HS-5 (cell line): ENCODE data around the gene C5.
"Not testable (repeated sequence)": the region's sequence is repeated elsewhere in the genome, so short reads cannot be mapped to it uniquely, and the experiment has no call there.

Experiments
- DNase-seq: peaks from one replicate; pipeline ENCODE4 v3.0.0-alpha.2; 2012; ENCODE audit warnings: low read depth

Gene C5

DNA sequence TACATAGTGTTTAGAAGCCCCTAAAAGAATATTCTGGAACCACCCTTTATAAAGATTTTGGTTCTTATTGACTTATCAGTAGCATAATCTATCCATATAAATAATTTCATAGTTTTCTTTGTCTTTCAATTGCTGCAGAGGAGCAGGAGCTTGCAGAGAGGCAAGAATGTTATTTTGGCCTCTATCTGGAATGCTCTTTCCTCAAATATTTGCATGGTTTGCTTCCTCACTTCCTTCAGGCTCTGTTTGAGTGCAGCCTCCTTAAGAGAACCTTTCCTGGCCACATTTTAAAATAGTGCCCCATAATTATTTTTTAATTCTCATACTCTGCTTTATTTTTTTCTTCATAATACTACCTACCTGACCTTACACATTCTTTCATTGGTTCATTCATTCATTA is 1.5 kb downstream of the C5 start:
- DNase-seq, result no peak

DNA sequence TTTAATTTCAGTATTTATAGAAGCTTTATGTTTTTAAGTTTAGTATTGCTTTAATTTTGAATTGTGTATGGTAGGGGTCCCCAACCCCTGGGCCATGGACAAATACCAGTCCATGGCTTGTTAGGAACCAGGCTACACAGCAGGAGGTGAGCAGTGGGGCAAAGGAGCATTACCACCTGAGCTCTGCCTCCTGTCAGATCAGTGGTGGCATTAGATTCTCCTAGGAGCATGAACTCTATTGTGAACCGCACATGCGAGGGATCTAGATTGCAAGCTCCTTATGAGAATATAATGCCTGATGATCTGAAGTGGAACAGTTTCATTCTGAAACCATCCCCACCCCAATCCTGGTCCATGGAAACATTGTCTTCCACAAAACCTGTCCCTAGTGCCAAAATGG is 1.9 kb downstream of the C5 start:
- no peak for DNase-seq

DNA sequence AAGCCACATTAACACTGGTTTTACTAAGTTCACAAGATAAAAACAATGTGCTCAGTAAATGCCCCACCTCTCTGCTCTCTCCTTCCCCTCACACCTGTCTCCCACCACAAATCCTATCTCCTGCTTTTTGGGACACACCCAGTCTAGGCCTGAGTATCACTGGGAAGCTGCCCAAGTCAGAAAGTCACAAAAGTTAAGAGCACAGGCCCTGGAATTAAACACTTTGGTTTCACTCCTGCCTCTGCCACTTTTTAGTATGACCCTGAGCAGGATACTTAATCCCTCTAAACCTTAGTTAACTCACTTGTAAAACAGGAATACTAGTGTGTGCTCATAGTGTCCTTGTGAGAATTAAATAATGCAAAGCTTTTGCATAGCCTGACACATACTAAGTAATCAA is 11.3 kb downstream of the C5 start:
- no peak for DNase-seq

DNA sequence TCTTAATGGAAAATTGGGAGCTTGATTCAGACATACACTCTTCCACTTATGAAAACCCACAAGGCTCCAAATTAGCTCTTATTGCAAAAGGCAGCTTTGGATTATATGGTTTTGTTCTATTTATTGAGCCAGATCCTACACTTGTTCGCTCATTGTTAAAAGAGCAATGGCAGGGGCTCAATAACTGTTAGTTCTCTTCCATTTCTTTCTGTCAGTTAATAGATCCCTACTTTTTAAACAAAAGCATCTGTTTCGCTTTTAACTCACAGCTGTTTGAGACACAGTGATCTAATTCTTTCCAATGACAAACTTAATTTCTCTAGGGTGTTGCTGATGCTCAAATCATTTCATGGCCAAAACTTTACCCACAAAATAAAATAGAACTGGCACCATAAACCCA is 11.7 kb downstream of the C5 start:
- DNase-seq, result no peak

DNA sequence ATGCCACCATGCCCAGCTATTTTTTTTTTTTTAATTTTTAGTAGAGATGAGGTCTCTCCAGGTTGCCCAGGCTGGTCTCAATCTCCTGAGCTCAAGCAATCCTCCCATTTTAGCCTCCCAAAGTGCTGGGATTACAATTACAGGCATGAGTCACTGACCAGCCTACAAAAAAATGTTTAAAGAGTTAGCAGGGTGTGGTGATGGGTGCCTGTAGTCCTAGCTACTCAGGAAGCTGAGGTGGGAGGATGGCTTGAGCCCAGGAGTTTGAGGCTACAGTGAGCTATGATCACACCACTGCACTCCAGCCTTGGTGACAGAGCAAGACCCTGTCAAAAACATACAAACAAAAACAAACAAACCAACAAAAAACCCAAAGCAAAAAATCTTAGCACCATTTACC is 14.4 kb downstream of the C5 start:
- DNase-seq, result not testable (repeated sequence)

DNA sequence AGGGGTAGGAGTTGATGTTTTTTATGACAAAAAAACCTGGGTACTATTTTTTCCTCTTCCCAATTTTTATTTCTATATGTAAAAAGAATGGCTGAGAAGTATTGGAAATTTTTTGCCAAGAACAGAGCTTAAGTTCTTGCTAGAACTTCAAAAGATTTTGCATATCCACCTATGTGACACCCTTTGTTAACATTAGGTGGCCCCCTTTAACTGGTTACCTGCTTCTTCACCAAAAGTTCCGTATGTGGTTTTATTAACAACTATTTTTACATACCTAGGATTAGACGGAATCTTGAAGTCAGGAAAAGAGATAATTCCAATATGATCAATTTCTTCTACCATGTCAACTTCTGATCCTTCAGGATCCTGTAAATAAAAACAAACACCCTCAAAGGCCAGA is 15.5 kb downstream of the C5 start:
- DNase-seq, result no peak

DNA sequence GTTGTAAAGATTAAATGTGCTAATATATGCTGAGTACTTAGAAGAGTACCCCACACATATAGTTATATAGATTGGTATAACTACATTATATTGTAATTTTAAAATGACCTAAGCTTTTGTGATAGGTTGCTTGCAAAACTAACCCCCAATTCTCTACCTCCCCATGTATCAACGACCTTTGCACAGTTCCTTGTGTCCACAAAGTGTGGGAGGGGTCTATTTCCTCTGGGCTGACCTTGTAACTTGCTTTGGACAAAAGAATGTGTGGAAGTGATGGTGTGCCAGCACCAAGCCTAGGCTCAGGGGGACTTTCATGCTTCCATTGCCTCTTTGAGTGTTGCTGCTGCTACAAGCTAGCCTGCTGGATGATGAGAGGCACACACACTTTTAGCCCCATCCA is 20.6 kb downstream of the C5 start:
- DNase-seq, result no peak

DNA sequence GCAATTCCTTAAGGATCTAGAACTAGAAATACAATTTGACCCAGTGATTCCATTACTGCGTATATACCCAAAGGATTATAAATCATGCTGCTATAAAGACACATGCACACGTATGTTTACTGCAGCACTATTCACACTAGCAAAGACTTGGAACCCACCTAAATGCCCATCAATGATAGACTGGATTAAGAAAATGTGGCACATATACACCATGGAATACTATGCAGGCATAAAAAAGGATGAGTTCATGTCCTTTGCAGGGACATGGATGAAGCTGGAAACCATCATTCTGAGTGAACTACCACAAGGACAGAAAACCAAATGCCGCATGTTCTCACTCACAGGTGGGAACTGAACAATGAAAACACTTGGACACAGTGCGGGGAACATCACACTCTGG is 21.8 kb downstream of the C5 start:
- not testable (repeated sequence) for DNase-seq

DNA sequence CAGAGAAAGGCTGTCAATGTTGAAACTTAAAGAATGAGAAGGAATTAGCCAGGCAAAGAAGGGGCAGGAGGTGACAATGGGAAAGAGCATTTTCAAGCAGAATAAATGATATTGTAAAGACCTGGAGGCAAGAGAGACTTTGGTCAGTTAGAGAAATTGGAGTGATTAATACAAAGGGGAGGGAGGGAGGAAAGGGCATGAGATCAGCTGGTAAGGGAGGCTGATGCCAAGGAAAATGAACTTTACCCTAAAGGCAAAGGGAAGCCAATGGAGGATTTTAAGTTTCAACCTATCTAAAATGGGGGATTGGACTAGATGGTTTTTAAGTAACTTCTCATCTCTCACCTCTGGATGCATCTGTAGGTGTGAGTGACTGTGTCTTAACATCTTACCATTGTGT is 23.3 kb downstream of the C5 start:
- no peak for DNase-seq

DNA sequence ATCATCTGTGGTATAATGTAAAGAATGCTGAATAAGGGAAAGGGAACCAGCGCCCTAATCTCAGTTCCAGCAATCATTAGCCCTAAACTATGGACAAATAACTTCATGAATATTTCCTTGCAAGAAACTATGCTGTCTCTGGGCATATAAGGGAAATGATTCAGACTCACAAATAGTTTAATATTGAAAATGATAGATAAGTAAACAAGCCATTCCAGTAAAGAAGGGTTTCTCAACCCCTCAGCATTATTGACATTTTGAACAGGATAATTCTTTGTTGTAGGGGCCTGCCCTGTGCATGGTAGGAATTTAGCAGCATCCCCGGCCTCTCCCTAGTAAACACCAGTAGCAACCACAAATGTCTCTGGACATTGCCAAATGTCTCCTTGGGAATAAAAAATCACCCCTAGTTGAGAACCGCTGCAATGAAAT is 23.8 kb downstream of the C5 start:
- DNase-seq, result no peak

DNA sequence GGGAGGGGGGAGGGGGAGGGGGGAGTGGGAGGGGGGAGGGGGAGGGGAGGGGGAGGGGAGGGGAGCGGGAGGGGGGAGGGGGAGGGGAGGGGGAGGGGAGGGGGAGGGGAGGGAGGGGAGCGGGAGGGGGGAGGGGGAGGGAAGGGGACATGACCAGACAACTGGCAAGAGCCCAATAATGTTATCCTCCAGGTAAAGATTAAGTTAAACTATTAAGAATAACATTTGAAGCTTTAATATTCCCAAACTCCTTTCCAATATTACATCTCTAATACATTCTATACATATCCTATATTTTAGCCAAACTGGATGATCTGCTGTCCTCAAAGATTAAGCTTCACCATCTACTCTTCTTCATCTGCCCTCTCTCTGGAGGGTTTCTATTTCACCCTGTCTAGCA is 25.8 kb downstream of the C5 start:
- no peak for DNase-seq

DNA sequence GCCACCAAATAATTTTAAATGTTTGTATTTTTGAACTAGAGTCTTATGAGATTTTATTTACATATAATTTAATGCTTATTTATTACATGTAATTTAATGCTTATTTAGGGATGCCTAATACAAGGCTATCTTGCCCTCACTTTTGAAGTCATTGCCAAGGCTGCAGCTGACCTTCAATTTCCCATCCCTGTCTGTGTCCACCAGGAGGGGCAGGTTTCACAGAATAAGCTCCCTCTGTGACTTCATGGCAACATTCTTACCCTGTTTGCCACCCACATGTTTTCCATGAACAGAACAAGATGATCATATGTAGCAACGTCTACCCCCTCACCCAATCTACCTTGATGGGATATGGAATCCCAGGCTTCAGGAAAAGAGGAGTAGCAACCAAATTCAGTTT is 27.0 kb downstream of the C5 start:
- DNase-seq, result no peak

DNA sequence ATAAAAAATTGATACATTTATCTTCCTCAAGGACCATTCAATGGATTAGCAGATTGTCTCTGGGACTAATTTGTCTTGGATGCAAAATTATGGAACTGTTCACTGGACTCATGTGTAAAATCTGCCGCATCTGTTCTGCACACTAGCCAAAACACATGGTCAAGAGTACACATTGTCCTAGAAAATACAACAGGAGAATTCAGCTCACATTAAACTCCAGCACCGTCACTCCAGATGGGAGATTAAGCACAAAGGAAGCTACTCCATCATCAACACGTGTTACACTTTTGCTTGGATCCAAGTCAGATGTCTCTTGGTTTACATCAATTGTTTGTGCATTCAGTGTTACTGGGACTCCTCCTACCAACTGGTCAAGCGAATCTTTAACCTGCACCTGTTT is 28.8 kb downstream of the C5 start:
- DNase-seq, result no peak

DNA sequence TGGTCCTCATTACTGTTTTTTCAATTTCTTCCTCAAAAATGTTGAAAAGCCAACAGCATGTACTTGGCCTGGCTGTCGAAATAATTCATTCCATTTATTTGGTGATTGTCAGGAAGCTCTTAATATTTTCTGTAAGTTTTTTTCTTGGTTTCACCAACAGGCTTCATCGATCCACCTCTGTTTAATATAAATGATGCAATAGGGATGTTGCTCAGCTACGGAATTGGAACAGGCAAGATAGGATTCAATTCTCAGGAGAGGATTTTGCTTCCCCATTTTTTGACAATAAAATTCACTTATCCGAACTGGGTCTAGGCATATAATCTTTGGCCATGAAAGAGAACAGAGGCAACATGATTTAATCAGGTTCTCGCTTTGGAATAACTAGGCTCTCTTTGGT is 30.8 kb downstream of the C5 start:
- no peak for DNase-seq

DNA sequence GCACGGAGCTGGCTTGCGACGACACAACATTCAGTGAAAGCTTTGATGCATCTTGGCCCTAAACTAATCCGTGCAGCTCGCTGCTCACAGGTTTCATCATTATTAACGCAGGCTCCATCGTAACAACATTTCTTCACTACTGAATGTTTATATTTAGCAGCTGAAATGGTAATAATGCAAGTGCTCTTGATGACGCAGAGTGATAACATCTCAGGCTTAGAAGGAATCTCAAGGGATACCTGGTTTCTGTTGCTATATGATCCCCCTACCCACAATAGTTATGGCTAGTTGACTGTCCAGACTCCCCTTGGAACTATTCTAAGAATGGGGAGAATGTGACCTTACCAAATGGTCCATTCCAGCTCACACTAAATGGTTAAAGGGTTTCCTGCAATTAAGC is 36.2 kb downstream of the C5 start:
- DNase-seq, result no peak

DNA sequence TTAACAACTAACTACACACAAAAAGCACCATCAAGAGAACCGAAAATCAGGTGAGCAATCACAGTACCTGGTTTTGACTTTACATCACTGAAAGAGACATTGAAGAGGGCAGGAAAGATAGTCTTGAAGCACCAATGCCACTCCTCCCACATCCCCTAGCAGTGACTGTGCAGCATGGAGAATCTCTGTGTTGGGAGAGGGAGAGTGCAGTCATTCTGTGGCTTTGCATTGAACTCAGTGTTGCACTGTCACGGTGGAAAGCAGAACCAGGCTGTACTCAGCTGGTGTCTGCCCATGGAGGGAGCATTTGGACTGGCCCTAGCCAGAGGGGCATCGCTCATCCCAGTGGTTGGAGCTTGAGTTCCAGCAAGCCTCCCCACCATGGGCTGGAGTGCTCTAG is 40.4 kb downstream of the C5 start:
- DNase-seq, result no peak

DNA sequence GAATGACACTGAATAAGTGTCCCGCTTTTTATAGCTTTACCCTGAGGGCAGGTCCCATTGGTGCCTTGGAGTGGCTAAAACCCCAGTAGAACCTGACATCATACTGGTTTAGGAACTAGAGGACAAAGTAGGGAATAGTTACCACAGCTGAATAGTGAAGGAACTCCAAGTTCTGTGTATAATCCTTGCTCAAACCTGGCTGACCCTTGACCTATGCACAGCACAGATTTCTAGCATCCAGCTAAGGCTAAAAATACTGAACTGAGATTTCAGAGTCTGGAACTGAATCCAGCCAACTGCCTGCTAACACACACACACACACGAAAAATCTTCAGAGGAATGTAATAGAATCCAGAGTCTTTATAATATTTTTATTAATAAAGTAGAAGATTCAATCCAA is 50.8 kb downstream of the C5 start:
- DNase-seq, result no peak

DNA sequence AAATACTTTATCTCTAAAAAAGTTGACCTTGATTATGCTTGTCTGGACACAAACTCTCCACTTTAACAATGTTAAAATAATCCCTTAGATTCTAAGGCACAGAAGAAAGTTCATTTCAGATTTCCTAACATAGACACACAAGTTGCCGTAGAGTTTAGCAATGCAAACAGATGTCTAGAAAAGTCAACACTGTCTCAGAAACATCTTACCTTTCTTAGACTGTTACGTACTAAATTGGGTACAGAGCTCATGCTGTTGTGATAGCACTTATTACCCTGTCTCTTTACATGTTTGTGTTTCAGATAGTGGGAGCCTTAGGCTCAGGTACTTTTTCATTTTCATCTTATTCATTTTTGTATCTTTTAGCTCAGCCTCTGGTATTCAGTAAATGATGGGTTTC is 52.0 kb downstream of the C5 start:
- DNase-seq, result no peak

DNA sequence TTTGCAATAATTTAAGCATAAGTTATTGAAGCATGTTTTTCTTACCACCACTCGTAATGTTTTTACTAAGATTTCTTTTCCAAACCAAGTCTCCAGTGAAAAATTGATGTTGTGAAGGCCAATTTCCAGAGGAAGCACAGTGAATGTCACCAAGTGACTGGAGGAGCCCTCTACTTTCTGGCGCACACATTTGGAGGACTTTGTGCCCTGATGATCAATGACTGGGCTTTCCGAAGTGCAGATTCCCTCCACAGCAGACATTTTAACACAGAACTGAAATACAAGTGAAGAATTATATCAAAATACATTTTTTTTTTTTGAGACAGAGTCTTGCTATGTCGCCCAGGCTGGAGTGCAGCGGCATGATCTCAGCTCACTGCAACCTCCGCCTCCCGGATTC is 52.6 kb downstream of the C5 start:
- no peak for DNase-seq

DNA sequence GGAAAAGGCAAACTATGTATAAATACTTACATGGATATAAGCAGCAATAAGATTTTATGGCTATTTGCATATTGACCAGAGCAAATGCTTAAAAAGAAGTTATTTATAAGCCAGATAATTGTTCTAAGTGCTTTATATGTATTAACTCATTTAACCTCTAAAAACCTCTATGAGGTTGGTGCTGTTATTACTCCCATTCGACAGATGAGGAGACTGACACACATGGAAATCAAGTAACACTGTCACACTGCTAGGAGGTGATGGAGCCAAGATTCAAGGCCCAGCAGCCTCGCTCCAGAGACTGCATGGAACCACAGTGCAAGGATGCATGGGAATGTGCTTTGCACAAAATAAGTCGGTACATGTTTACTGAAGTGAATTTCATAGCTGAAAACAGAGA is 53.7 kb downstream of the C5 start:
- DNase-seq, result no peak

DNA sequence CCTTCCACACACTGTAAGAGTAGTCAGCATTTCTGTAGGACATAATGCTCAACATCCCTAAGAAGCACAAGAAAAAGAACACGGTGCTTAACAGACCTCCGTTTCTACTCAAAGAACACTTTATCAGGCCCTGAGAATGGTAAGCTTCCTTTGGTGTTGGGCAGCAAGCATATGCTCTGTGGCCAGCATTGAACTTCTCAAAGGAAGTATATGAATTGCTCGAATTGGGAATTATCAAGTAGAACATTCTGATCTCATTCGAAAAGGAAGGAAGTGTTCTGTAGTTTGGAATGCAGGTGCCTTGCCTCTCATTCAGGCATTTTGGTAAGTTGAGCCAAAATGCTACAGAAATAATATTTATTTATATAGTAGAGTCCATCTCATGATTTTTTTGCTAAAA is 61.0 kb downstream of the C5 start:
- DNase-seq, result no peak

DNA sequence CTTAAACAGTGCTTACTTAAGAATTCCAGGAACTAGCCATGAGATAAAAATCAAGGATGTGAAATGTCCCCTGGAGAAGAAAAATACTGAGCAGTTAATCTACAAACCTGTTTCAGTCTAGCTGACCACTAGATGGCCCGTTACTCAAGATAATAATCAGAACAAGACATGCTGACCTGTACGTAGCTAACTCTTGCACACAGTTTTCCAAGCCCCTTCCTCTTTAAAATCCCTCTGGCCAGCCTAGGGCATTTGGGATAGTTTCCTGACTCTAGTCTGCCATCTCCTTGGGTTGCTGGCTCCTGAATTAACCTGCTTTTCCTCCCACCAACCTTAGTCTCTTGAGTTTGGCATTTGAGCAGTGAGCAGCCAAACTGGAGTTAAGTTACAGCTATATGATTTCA is 64.3 kb downstream of the C5 start:
- DNase-seq, result no peak

DNA sequence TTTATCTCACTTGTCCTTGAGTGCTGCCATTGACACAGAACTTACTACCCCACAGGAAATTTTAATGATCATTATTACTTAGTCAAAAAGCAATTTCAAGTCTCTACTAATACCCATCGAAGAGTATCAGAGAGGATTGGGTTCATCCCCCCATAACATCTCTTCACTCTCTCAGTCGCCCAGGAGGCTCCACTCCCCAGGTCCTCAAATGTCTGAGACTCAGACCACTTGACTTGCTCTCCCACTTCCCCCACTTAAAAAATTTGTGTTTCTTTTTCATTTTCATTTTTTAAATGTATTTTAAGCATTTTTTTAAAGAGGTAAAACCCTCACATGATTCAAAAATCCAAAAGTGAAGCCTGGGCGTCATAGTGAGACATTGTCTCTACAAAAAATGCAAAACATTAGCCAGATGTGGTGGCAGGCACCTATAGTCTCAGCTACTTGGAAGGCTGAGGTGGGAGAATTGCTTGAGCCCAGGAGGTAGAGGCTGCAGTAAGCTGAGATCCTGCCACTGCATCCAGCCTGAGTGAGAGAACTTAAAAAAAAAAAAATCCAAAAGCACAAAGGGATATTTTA is 66.7 kb downstream of the C5 start:
- no peak for DNase-seq

DNA sequence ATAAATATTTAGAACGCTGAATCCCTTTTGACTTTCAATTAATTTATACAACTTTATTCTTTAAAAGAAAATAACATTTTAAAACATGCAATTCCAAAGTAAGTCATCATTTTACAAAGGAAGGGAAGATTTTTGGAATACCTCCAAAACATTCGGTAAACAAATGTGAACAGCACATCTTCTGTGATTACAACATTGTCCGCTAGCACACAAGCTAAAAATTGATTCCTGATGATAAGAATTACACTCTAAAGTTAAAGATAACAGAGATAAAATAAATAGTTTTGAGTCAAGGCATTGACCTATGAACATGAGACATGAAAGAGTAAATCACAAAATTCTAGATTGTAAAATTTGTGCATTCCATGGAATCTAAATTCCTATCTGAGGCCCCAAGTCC is 67.2 kb downstream of the C5 start:
- peak; percentile 22 for DNase-seq

DNA sequence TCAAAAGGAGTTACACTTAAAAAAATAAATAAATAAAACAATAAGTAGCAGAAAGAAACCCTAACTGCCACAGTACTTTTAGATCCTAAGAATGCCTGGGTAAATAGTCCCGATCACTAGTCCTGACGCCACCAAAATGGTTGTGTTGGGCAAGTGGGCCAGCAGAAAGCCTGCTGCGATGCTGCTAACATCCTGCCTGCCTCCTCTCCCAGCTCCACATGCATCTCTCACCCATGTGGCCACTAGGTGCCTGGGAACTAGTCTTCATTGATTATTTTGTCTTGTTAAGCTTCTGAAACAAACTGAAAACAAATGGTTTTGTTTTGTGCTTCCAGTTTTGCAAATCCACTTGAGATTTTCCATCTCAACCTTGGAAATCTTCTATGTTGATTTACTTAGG is 69.1 kb downstream of the C5 start:
- DNase-seq, result no peak
